ENCODE data around the gene PLA2G2D. TPM values are rescaled to one million over a fixed set of nuclear protein-coding genes. Genes with fewer than 3 reads are reported as not detected.

The PLA2G2D gene
- total and polyA plus RNA-seq, 2 of the 8 experiments (the other 6 are each of a cell fraction or from before 2014, with no cell fraction given): not detected

- DNase-seq (ENCODE audit: low read depth in 1 of 2, low spot score in 2 of 2): no peak
- no peak overlapping the region for H4K91ac ChIP-seq (replicated peaks; ENCODE audit: insufficient read length, low read length)
These were observed 20.7 kb upstream of the PLA2G2D start for GRCh38 chr1:20139776-20140612.

More at GRCh38 chr1:20139776-20140612, 20.7 kb upstream of the PLA2G2D start:
- WGBS, 2 experiments (ENCODE audit: extremely low coverage in 1 of 2, insufficient coverage in 1 of 2, insufficient read length in 1 of 2, insufficient replicate concordance in 2 of 2, low coverage in 1 of 2, low lambda C conversion rate in 2 of 2, missing lambda C conversion rate in 1 of 2): 84% methylated on average over 13 of the region's 13 CpGs; no CpG with 5 or more reads in 1 of the 2 experiments
- Histone ChIP-seq H3K4me1 (replicated peaks in 1 of 4; ENCODE audit: control insufficient read depth in 3 of 4, insufficient read depth in 4 of 4, low read length in 3 of 4) (no peaks in the 10 kb centered on the region; a peak in 1 of 7 replicates), H4K20me1 (replicated peaks in 1 of 2; ENCODE audit: control insufficient read depth in 1 of 2, insufficient read depth in 2 of 2, low read length in 2 of 2) (no peaks in the 10 kb centered on the region), H2BK120ac (replicated peaks; ENCODE audit: low read depth, low read length) (no peak overlapping the region), H2AK5ac (ENCODE audit: low read depth, low read length) (no peak overlapping the region), H3K27me3 (replicated peaks in 1 of 4; ENCODE audit: control insufficient read depth in 3 of 4, extremely low read depth in 1 of 4, insufficient read depth in 3 of 4, low read length in 3 of 4) (no peaks in the 10 kb centered on the region), H3K4me2 (ENCODE audit: insufficient read depth in 1 of 2, low read depth in 2 of 2, low read length in 2 of 2) (no peak overlapping the region), H2BK15ac (ENCODE audit: low read length) (no peak overlapping the region), H3K18ac (ENCODE audit: extremely low read depth, low read length) (no peak overlapping the region), H3K79me2 (ENCODE audit: control insufficient read depth in 1 of 2, insufficient read depth in 2 of 2, low read length in 2 of 2) (no peaks in the 10 kb centered on the region), H4K8ac (ENCODE audit: extremely low read depth, insufficient read depth, low read length) (no peak overlapping the region), H3K23ac (ENCODE audit: insufficient read length) (no peak overlapping the region), H3K79me1 (ENCODE audit: low read depth, low read length) (no peaks in the 10 kb centered on the region), H3K36me3 (ENCODE audit: control insufficient read depth in 2 of 4, insufficient read depth in 4 of 4, low read length in 3 of 4) (no peaks in the 10 kb centered on the region), H3K9ac (replicated peaks in 1 of 4; ENCODE audit: extremely low read depth in 1 of 4, low read depth in 3 of 4, low read length in 3 of 4) (no peak overlapping the region), H3K27ac (ENCODE audit: low read depth, low read length) (no peak overlapping the region), H3K14ac (ENCODE audit: insufficient read length) (no peak overlapping the region), H4K5ac (ENCODE audit: insufficient read length, low read depth, low read length) (no peak overlapping the region), H2AFZ (ENCODE audit: low read length) (no peak overlapping the region), H2BK12ac (ENCODE audit: low read depth, low read length) (0 out of 2 replicates have a peak overlapping the region, but pooled peaks have one; percentile 9), H3K56ac (replicated peaks; ENCODE audit: insufficient read length, low read depth, low read length) (no peak overlapping the region), H3K4ac (replicated peaks; ENCODE audit: insufficient read length, low read depth, low read length) (no peak overlapping the region), H3K4me3 (ENCODE audit: extremely low read depth in 1 of 4, insufficient read depth in 2 of 4, low read depth in 3 of 4, low read length in 4 of 4) (no peak overlapping the region), H2BK20ac (ENCODE audit: low read length) (no peak overlapping the region), H2BK5ac (ENCODE audit: low read depth, low read length) (no peak overlapping the region), H3K23me2 (ENCODE audit: low read depth, low read length) (peaks cover 3% of the 10 kb centered on the region; the same call in 1 of the 2 replicates), H3K9me3 (ENCODE audit: insufficient read depth in 2 of 2, low read depth in 1 of 2, low read length in 1 of 2) (no peaks in the 10 kb centered on the region; a peak in 1 of 4 replicates)
- ChIA-PET CTCF (ENCODE audit: partially characterized antibody) (interaction anchor here (0.6 kb wide), 1 partner anchor 261 kb away, joined by 3 read pairs; no protein-coding TSS in a partner anchor), POLR2A (ENCODE audit: partially characterized antibody) (no interaction called here)
- no peak for FAIRE-seq
